AG04449 (cell line): Measurements from ENCODE around the gene GATAD1.

ENCODE experiments used
- CTCF ChIA-PET: fragments of 350-600 bp; formaldehyde crosslinking; extraction: SDS; loops from one replicate; lab custom pipeline; 2021; ENCODE audit warnings: antibody characterized with exemption; lab: Yijun Ruan, JAX
- POLR2A ChIA-PET: fragments of 400-600, 350-600 bp; formaldehyde crosslinking; extraction: SDS; loops from one replicate; lab custom pipeline; 2020; ENCODE audit warnings: antibody characterized with exemption, inconsistent platforms; lab: Yijun Ruan, JAX
- DNase-seq: peaks from one replicate; pipeline ENCODE4 v3.0.0-alpha.2; 2010; ENCODE audit warnings: low read depth, low spot score
- H3K4me3 ChIP-seq: 2 replicates; pipeline ENCODE4 v1.5.1; 2011; ENCODE audit warnings: low read depth, mild to moderate bottlenecking, control low read depth, low read length
- TF ChIP-seq, protein P1 (sequence below): IDR thresholded peaks from one replicate; pipeline ENCODE4 v1.5.1; 2011; ENCODE audit warnings: mild to moderate bottlenecking, moderate library complexity, low read length, control low read depth, inconsistent platforms; ENCODE audit not compliant: insufficient read depth; ENCODE audit errors: missing control alignments

GATAD1 gene

DNA sequence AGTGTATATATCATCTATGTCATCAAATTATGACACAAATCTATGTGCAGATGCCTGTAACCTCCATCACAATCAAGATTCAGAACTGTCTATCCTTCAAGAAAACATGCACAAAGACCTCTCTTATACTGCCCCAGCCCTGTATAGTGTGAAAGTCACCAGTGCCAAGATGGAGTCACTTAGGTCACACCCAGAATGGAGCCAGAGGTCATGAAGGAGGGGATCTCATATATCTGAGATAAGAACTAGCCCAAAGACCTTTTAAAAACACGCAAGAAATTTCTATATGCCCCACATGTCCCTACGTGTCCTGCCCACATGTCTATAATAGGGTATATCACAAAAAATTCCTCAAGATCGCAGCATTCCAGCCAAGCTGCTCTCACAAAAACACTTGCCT is 20.1 kb upstream of the GATAD1 start:
- POLR2A ChIA-PET = interaction anchor here (0.7 kb wide), 1 partner anchor 194 kb away, joined by 3 read pairs; no protein-coding TSS in a partner anchor
- no peak for DNase-seq
- TF ChIP-seq, protein P1, sequence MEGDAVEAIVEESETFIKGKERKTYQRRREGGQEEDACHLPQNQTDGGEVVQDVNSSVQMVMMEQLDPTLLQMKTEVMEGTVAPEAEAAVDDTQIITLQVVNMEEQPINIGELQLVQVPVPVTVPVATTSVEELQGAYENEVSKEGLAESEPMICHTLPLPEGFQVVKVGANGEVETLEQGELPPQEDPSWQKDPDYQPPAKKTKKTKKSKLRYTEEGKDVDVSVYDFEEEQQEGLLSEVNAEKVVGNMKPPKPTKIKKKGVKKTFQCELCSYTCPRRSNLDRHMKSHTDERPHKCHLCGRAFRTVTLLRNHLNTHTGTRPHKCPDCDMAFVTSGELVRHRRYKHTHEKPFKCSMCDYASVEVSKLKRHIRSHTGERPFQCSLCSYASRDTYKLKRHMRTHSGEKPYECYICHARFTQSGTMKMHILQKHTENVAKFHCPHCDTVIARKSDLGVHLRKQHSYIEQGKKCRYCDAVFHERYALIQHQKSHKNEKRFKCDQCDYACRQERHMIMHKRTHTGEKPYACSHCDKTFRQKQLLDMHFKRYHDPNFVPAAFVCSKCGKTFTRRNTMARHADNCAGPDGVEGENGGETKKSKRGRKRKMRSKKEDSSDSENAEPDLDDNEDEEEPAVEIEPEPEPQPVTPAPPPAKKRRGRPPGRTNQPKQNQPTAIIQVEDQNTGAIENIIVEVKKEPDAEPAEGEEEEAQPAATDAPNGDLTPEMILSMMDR = no peak
- CTCF ChIA-PET = interaction anchor here (6.1 to 10.0 kb wide), 2 partner anchors 17 to 19 kb away, joined by 105 to 121 read pairs; partner anchors contain the start of gene GATAD1
- H3K4me3 ChIP-seq = no peak overlapping the region

DNA sequence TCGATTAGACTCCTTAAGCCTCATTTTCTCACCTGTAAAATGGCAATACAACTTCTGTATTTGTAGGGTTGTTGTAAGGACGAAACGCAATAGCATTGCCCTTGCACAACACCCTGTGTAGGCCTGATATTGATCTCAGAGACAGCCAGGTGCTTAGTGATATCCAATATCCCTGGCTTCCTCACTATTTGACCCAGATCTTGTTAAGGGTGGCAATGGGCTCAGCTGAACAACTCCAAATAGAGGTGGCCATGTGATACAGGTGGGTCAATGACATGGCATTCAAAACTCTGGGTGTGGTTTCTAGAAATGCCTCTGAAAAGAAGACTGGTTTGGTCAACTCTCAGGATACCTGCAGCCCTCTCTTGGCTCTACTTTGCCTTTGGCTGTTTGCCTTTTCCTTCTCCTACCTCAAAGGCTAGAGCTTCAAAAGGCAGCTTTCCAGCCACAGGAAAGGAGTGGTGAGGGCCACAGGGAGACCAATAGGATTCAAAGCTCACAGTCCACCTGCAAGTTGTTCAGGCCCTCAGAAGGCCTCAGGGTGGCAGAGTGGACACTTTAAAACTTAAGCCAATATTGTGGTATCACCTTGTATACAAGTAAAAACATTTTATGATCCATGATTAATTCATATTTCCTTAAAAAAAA is 14.9 kb upstream of the GATAD1 start:
- POLR2A ChIA-PET = no interaction called here
- H3K4me3 ChIP-seq = no peak overlapping the region
- TF ChIP-seq, protein P1 = no peak
- CTCF ChIA-PET = interaction anchor here (1.9 to 4.4 kb wide), 2 partner anchors 8 to 14 kb away, joined by 8 to 24 read pairs; partner anchors contain the start of gene GATAD1
- no peak for DNase-seq

DNA sequence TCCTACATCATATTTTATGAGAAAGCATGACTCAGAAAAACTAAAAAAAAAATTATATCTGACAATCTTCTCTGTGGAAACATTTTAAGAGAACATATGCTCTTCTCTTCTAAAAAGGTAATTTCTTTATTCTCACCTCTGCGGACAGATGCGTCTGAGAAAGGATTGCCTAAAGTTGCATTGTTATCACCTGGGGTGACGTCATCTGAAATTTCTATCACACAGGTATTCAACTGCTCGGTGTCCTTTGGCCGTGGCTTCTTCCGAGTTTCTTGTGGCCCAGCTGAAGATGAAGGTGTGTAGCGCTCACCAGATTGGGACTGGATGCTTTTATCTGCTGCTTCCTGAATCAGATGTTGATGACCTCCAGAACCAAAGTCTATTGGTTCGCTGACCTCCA is 14.3 kb upstream of the GATAD1 start:
- CTCF ChIA-PET = interaction anchor here (1.9 to 4.4 kb wide), 2 partner anchors 9 to 14 kb away, joined by 8 to 24 read pairs; partner anchors contain the start of gene GATAD1
- TF ChIP-seq, protein P1 = no peak
- POLR2A ChIA-PET = no interaction called here

DNA sequence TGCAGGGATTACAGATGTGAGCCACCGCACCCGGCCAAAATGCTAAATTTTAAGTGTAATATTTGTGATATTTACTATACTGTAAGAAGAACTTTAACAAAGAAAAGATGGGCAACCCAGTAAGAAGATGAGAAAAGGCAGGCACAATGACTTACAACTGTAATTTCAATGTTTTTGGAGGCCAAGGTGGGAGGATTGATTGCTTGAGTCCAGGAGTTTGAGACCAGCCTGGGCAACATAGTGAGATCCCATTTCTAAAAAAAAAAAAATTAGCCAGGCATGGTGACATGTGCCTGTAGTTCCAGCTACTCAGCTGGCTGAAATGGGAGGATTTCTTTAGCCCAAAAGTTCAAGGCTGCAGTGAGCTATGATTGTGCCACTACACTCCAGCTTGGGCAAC is 11.7 kb upstream of the GATAD1 start:
- TF ChIP-seq, protein P1 = no peak
- H3K4me3 ChIP-seq = no peak overlapping the region
- CTCF ChIA-PET = interaction anchor here (4.4 kb wide), 1 partner anchor 11 kb away, joined by 24 read pairs; no protein-coding TSS in a partner anchor
- POLR2A ChIA-PET = no interaction called here
- DNase-seq = no peak

More for the DNA sequence above, 14.3 kb upstream of the GATAD1 start:
- no peak overlapping the region for H3K4me3 ChIP-seq
- no peak for DNase-seq

DNA sequence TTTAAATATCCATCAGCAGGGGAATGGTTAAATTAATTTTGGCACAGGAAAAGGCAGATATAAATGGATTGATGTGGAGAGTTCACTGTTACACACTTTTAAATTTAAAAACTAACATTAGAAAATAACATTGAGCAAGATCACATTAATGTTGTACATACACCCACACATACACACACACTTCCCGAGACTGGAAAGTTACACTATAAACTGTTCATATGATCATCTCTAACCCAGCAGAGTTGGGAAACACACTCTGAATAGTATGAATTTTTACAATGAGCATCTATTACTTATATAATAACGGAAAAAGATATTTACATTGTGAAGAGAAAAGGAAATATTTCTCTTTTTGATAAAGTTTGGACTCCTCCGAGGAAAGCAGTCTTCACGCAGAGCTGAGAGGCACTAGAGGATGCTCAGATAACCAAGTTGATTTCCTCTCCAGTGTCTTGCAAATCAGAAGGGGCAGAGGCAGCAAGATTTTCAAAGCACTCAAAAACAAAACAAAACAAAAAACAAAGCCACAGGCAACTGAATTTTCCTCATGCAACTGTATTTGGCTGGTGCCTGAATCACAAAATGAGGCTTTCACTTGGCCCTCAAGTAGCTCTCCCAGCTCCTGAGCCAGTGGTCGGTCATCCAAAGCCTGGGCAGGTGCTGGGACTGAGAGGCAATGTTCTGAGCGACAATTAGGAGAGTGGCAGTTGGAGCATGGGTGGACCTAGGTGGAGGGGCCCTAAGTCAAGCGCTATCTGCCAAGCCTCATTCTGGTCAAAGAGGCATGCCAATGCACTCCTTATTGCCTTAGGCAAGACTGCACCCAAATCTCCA is 10.5 kb upstream of the GATAD1 start:
- POLR2A ChIA-PET = no interaction called here
- CTCF ChIA-PET = interaction anchor here (2.3 to 2.9 kb wide), 3 partner anchors 10 to 13 kb away, joined by 10 to 14 read pairs (median 12); partner anchors contain the start of gene GATAD1
- TF ChIP-seq, protein P1 = no peak
- H3K4me3 ChIP-seq = no peak overlapping the region
- DNase-seq = no peak
